ENCODE data around the gene TSR2. TPM values are rescaled to one million over a fixed set of nuclear protein-coding genes. Genes with fewer than 3 reads are reported as not detected.

Gene TSR2
- total and polyA plus RNA-seq, 2 donors: 23.4 to 31.0 TPM

GRCh38 chrX:54447461-54447860, 7.3 kb downstream of the TSR2 start:
- H3K36me3 ChIP-seq (ENCODE audit: control insufficient read depth in 2 of 2, insufficient read depth in 2 of 2, low read length in 1 of 2): peaks cover 13 to 14% of the 10 kb centered on the region in 2 donors
- WGBS: 96% methylated on average over 5 of the region's 5 CpGs
- H3K4me3 ChIP-seq (ENCODE audit: low read length in 2 of 2): no peak overlapping the region
- H3K27ac ChIP-seq (ENCODE audit: low read depth in 1 of 2, low read length in 1 of 2): no peak overlapping the region
- H3K9me3 ChIP-seq (ENCODE audit: control insufficient read depth in 2 of 2, insufficient read depth in 1 of 2, low read length in 1 of 2): no peaks in the 10 kb centered on the region
- no peak for DNase-seq (ENCODE audit: low read depth in 6 of 9, low spot score in 9 of 9)
- no peaks in the 10 kb centered on the region for H3K4me1 ChIP-seq (ENCODE audit: control insufficient read depth in 2 of 2, insufficient read depth in 2 of 2, low read length in 2 of 2)
- H3K27me3 ChIP-seq (ENCODE audit: control insufficient read depth in 2 of 2, insufficient read depth in 1 of 2, low read length in 1 of 2): no peaks in the 10 kb centered on the region

GRCh38 chrX:54449929-54450328, 9.7 kb downstream of the TSR2 start:
- DNase-seq (ENCODE audit: low read depth in 6 of 9, low spot score in 9 of 9): no peak
- Histone ChIP-seq H3K4me1 (ENCODE audit: control insufficient read depth in 2 of 2, insufficient read depth in 2 of 2, low read length in 2 of 2) (no peaks in the 10 kb centered on the region), H3K9me3 (ENCODE audit: control insufficient read depth in 2 of 2, insufficient read depth in 1 of 2, low read length in 1 of 2) (no peaks in the 10 kb centered on the region), H3K36me3 (ENCODE audit: control insufficient read depth in 2 of 2, insufficient read depth in 2 of 2, low read length in 1 of 2) (peaks cover 0 to 4% of the 10 kb centered on the region in 2 donors), H3K4me3 (ENCODE audit: low read length in 2 of 2) (no peak overlapping the region), H3K27ac (ENCODE audit: low read depth in 1 of 2, low read length in 1 of 2) (no peak overlapping the region), H3K27me3 (ENCODE audit: control insufficient read depth in 2 of 2, insufficient read depth in 1 of 2, low read length in 1 of 2) (no peaks in the 10 kb centered on the region)

- no peak overlapping the region for H3K27ac ChIP-seq (ENCODE audit: low read depth in 1 of 2, low read length in 1 of 2)
- H3K36me3 ChIP-seq (ENCODE audit: control insufficient read depth in 2 of 2, insufficient read depth in 2 of 2, low read length in 1 of 2): no peaks in the 10 kb centered on the region
- WGBS: 79% methylated on average over 2 of the region's 2 CpGs
- DNase-seq (ENCODE audit: low read depth in 6 of 9, low spot score in 9 of 9): no peak
- no peaks in the 10 kb centered on the region for H3K9me3 ChIP-seq (ENCODE audit: control insufficient read depth in 2 of 2, insufficient read depth in 1 of 2, low read length in 1 of 2)
- no peaks in the 10 kb centered on the region for H3K27me3 ChIP-seq (ENCODE audit: control insufficient read depth in 2 of 2, insufficient read depth in 1 of 2, low read length in 1 of 2)
- H3K4me1 ChIP-seq (ENCODE audit: control insufficient read depth in 2 of 2, insufficient read depth in 2 of 2, low read length in 2 of 2): no peaks in the 10 kb centered on the region
- no peak overlapping the region for H3K4me3 ChIP-seq (ENCODE audit: low read length in 2 of 2)
These were observed 12.7 kb downstream of the TSR2 start for GRCh38 chrX:54452920-54453319.

GRCh38 chrX:54470054-54470760, 30.0 kb downstream of the TSR2 start:
- Histone ChIP-seq H3K36me3 (ENCODE audit: control insufficient read depth in 2 of 2, insufficient read depth in 2 of 2, low read length in 1 of 2) (no peaks in the 10 kb centered on the region), H3K9me3 (ENCODE audit: control insufficient read depth in 2 of 2, insufficient read depth in 1 of 2, low read length in 1 of 2) (no peaks in the 10 kb centered on the region), H3K27ac (ENCODE audit: low read depth in 1 of 2, low read length in 1 of 2) (no peak overlapping the region), H3K27me3 (ENCODE audit: control insufficient read depth in 2 of 2, insufficient read depth in 1 of 2, low read length in 1 of 2) (no peaks in the 10 kb centered on the region), H3K4me3 (ENCODE audit: low read length in 2 of 2) (no peak overlapping the region), H3K4me1 (ENCODE audit: control insufficient read depth in 2 of 2, insufficient read depth in 2 of 2, low read length in 2 of 2) (no peaks in the 10 kb centered on the region)
- DNase-seq (ENCODE audit: low read depth in 6 of 9, low spot score in 9 of 9): no peak
- WGBS: 97% methylated on average over 21 of the region's 21 CpGs

DNA sequence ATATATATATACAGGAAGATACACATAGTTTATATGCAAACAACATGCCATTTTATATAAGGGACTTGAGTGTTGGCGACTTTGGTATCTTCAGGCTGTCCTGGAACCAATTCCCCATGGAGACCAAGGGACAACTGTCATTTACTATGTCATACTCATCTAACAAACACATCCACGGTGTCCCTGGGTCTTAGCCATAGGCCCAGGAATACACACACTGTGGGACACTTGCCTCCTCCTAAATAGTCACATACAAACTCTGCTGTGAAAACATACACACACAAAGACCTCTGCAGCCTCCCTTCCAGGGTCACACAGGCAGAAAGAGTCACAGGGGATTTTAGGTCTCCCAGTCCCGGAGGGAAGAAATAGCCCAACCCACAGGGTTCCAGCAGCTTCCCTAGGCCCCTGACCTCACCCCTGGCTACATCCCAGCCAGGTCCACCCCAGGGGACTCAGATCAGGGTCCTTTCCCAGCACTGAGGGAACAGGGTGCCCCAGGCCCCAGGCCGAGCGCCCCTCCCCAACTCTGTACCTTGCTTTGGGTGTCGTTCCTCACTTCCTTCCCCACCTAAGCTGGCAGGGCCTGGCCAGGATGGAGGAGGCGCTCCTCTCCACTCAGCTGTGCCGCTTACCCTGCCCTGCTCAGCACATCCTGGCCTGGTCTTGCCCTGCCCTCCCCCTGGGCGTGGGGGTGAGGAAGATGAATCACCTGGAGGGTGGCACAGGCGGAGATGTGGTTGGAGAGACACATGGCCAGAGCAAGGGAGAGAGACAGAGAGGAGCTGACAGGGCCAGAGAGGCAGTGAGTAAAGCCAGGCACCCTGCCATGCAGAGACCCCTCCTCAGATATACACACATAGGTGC, 34.0 kb downstream of the TSR2 start:
- Histone ChIP-seq H3K4me1 (ENCODE audit: control insufficient read depth in 2 of 2, insufficient read depth in 2 of 2, low read length in 2 of 2) (no peaks in the 10 kb centered on the region), H3K4me3 (ENCODE audit: low read length in 2 of 2) (no peak overlapping the region), H3K27ac (ENCODE audit: low read depth in 1 of 2, low read length in 1 of 2) (no peak overlapping the region), H3K27me3 (ENCODE audit: control insufficient read depth in 2 of 2, insufficient read depth in 1 of 2, low read length in 1 of 2) (no peaks in the 10 kb centered on the region), H3K36me3 (ENCODE audit: control insufficient read depth in 2 of 2, insufficient read depth in 2 of 2, low read length in 1 of 2) (no peaks in the 10 kb centered on the region), H3K9me3 (ENCODE audit: control insufficient read depth in 2 of 2, insufficient read depth in 1 of 2, low read length in 1 of 2) (no peaks in the 10 kb centered on the region)
- WGBS: 90% methylated on average over 10 of the region's 10 CpGs
- DNase-seq (ENCODE audit: low read depth in 6 of 9, low spot score in 9 of 9): no peak

DNA sequence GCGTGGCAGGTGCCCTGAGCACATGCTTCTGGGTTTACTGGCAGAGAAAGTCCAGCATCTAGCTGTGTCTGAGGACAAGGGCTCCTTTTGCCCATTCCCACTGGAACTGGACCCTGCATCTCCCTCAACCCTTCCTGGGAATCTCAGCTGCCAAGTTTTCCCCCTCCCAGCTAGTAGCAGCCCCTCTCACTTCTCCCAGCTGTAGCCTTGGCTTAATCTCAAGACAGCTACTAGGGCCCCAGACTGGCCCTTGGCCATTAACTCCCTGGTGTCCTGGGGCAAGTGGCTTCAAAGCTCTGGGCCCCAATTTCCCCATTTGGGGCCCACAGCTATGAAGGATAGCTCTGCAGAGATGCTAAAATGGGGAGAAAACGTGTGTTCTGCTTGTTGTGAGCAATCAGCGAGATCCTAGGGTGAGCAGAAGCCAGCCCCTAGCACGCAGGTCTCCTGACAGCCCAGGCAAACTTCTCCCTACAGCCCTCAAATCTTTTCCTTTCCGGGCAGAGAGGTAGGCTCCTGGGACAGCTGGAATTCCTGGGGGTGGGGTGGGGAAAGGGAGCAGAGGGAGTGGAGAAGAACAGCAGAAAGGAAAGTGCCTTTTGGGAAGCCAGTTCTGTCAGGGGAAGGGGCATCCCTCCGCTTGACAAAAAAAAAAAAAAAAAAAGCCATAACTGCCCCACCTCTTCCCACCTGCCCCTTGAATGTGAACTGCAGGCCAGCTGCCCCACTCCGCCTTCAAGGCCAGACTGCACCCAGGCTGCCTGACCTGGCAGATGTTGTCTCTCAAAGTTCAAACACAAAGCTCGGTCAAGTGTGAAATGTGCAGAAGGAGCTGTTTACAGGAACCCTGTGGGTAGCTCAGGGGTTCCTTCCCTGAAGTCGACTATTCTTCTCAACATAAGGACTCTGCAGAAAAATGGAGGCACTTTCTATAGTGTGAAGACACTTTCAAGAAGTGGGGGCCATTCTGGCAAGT, 39.2 kb downstream of the TSR2 start:
- no peak for DNase-seq (ENCODE audit: low read depth in 6 of 9, low spot score in 9 of 9)
- H3K4me1 ChIP-seq (ENCODE audit: control insufficient read depth in 2 of 2, insufficient read depth in 2 of 2, low read length in 2 of 2): no peaks in the 10 kb centered on the region
- WGBS: 80% methylated on average over 9 of the region's 9 CpGs
- no peak overlapping the region for H3K4me3 ChIP-seq (ENCODE audit: low read length in 2 of 2)
- no peaks in the 10 kb centered on the region for H3K9me3 ChIP-seq (ENCODE audit: control insufficient read depth in 2 of 2, insufficient read depth in 1 of 2, low read length in 1 of 2)
- no peaks in the 10 kb centered on the region for H3K27me3 ChIP-seq (ENCODE audit: control insufficient read depth in 2 of 2, insufficient read depth in 1 of 2, low read length in 1 of 2)
- H3K27ac ChIP-seq (ENCODE audit: low read depth in 1 of 2, low read length in 1 of 2): peak overlapping the region in 1 of 2 donors; percentile 17
- no peaks in the 10 kb centered on the region for H3K36me3 ChIP-seq (ENCODE audit: control insufficient read depth in 2 of 2, insufficient read depth in 2 of 2, low read length in 1 of 2)

DNA sequence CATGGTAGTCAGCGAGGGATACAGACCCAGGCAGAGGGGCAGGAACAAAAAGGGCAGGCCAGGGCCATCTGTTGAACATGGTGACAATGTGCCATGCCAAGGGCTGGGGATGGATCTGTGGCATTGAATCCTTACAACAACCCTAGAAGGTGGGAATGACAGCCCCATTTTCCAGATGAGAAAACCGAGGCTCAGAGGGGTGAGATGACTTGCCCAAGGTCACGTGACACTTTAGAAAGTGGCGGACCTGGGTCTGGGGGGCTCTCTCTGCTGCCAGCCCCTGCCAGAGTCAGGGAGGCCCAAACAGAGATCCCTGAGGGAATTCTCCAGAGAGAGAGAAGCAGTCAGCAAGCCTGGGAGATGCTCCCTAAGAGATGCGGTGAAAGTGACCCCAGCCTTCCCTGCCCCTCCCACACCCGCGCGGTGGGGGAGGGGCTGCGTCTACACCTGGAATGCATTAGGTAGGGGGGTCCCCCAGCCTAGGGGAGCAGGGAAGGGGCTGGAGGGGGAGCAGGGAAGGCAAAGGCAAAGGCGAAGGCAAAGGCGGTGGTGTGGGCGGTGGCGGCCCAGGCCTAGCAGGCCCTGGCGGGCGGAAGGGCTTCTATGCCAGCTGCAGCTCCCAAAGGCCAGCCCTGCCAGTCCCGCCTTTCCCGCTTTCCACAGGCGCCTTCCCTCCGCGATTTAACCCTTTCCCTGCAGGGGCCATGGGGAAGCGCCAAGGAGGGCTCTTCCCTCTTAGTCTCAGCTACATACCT, 42.8 kb downstream of the TSR2 start:
- Histone ChIP-seq H3K27me3 (ENCODE audit: control insufficient read depth in 2 of 2, insufficient read depth in 1 of 2, low read length in 1 of 2) (no peaks in the 10 kb centered on the region), H3K4me3 (ENCODE audit: low read length in 2 of 2) (no peak overlapping the region), H3K9me3 (ENCODE audit: control insufficient read depth in 2 of 2, insufficient read depth in 1 of 2, low read length in 1 of 2) (no peaks in the 10 kb centered on the region), H3K27ac (ENCODE audit: low read depth in 1 of 2, low read length in 1 of 2) (no peak overlapping the region), H3K36me3 (ENCODE audit: control insufficient read depth in 2 of 2, insufficient read depth in 2 of 2, low read length in 1 of 2) (no peaks in the 10 kb centered on the region), H3K4me1 (ENCODE audit: control insufficient read depth in 2 of 2, insufficient read depth in 2 of 2, low read length in 2 of 2) (no peaks in the 10 kb centered on the region)
- DNase-seq (ENCODE audit: low read depth in 6 of 9, low spot score in 9 of 9): no peak
- WGBS: 87% methylated on average over 21 of the region's 21 CpGs

- no peaks in the 10 kb centered on the region for H3K4me1 ChIP-seq (ENCODE audit: control insufficient read depth in 2 of 2, insufficient read depth in 2 of 2, low read length in 2 of 2)
- H3K27ac ChIP-seq (ENCODE audit: low read depth in 1 of 2, low read length in 1 of 2): no peak overlapping the region
These were observed 43.7 kb downstream of the TSR2 start for GRCh38 chrX:54483946-54484345.

More at GRCh38 chrX:54483946-54484345, 43.7 kb downstream of the TSR2 start:
- 97% methylated on average over 9 of the region's 9 CpGs for WGBS
- no peaks in the 10 kb centered on the region for H3K27me3 ChIP-seq (ENCODE audit: control insufficient read depth in 2 of 2, insufficient read depth in 1 of 2, low read length in 1 of 2)
- no peak overlapping the region for H3K4me3 ChIP-seq (ENCODE audit: low read length in 2 of 2)
- H3K36me3 ChIP-seq (ENCODE audit: control insufficient read depth in 2 of 2, insufficient read depth in 2 of 2, low read length in 1 of 2): no peaks in the 10 kb centered on the region
- H3K9me3 ChIP-seq (ENCODE audit: control insufficient read depth in 2 of 2, insufficient read depth in 1 of 2, low read length in 1 of 2): no peaks in the 10 kb centered on the region
- no peak for DNase-seq (ENCODE audit: low read depth in 6 of 9, low spot score in 9 of 9)
